Measurements from ENCODE around the gene NLRP1. TPM values are rescaled to one million over a fixed set of nuclear protein-coding genes. Genes with fewer than 3 reads are reported as not detected.

The NLRP1 gene
- total RNA-seq, 1 donor from 2014 or later, result 22.2 TPM

DNA sequence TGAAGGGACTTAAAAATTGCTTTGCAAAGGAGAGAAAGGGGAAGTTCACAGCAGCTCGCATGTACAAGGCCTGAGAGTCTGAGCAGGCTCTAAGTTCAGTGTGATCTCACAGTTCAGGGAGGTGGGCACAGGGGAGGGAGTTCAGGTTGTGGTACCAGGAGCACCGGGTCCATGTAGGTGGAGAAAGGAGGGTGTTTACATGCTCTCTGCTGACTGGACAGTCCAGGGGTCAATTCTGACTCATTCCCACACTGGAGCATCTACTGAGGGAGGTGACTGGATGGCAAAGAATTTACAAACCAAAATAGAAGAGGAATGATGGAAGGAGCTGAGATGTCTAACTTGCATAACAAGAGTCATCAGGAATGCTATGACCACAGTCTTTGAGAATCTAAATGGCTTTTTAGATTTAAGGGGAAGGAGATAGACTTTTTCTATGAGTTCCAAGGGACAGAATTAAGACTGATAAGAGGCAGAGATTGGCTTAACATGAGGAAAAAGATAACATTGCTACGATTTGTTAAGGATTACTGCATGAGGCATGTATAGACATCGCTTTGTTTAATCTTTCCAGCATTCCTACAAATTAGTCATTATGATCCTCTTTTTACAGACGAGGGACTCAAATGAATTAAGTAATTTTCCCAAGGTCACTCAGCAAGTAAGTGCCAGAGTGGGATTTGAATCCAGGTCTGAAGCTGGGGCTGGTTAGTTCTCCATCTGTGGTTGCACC, 68.1 kb downstream of the NLRP1 start:
- DNase-seq (ENCODE audit: low read depth, low spot score), result no peak

GRCh38 chr17:5514976-5515375, 69.3 kb downstream of the NLRP1 start:
- no peak for DNase-seq (ENCODE audit: low read depth, low spot score)

GRCh38 chr17:5513628-5514027, 70.7 kb downstream of the NLRP1 start:
- DNase-seq (ENCODE audit: low read depth, low spot score), result no peak

- DNase-seq (ENCODE audit: low read depth, low spot score), result no peak
These were observed 72.7 kb downstream of the NLRP1 start for GRCh38 chr17:5511401-5512225.

DNA sequence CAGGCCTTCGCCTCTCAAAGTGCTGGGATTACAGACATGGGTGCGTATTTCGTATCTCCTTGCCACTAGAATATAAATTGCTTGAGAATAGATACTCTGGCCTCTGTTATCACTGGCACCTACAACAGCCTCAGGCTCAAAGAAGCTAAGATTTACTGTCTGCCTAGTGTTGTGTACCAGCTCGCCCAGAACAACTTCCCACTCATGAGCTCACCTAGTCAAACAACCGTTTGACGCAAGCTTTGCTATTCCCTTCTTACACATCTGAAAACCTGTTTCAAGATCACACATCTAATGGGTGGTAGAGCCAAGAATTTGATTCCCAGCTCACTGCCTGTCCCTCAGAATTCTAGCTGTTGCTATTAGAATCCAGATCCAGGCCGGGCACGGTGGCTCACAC, 73.5 kb downstream of the NLRP1 start:
- no peak for DNase-seq (ENCODE audit: low read depth, low spot score)

DNA sequence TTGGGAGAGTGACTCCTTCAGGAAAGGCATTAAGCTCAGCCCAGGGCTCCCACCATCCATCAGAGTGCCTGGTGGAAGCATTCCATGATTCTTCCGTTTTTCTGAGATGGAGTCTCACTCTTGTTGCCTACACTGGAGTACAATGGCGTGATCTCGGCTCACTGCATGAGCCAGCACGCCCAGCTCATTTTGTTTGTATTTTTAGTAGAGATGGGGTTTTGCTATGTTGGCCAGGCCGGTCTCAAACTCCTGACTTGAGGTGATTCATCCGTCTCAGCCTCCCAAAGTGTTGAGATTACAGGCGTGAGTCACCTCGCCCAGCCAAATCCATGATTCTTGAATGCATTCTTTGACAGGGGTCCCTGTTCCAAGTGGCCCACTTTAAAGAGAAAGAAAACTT, 74.8 kb downstream of the NLRP1 start:
- DNase-seq (ENCODE audit: low read depth, low spot score), result no peak

- no peak for DNase-seq (ENCODE audit: low read depth, low spot score)
These were observed 75.5 kb downstream of the NLRP1 start for GRCh38 chr17:5508810-5509209.

DNA sequence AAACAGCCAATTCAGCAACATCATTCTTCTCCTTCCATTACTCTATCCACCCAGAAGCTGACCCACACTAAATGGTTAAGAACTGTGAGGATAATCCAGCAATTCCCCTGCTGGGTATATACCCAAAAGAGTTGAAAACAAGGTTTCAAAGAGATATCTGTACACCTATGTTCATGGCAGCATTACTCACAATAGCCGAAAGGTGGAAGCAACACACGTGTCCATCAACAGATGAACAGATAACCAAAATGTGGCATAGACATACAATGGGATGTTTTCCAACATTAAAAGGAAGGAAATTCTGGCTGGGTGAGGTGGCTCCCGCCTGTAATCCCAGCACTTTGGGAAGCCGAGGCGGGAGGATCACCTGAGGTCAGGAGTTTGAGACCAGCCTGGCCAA, 78.0 kb downstream of the NLRP1 start:
- no peak for DNase-seq (ENCODE audit: low read depth, low spot score)

- no peak for DNase-seq (ENCODE audit: low read depth, low spot score)
These were observed 81.8 kb downstream of the NLRP1 start for GRCh38 chr17:5502552-5502951.

DNA sequence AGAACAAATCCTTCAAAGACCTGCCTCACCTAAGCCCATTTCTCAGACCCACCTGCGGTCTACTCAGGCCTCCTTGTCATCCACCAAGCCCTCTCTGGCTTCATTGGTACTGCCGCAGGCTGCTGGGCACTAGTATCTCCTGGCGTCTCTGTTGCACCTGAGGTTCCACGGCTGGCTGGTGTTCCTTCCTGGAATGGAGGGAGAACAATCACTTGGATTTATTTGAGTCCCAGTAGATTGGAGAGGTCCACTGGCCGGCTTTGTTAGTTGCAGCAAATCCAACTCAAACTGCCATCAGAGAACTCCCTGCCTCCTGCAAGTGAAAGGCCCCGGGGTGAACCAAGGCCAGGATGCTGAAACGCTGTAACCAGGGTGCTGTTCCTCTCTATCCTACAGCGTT, 82.6 kb downstream of the NLRP1 start:
- DNase-seq (ENCODE audit: low read depth, low spot score), result no peak

- peak; percentile 24 for DNase-seq (ENCODE audit: low read depth, low spot score)
These were observed 83.5 kb downstream of the NLRP1 start for GRCh38 chr17:5500589-5501391.

- DNase-seq (ENCODE audit: low read depth, low spot score), result no peak
These were observed 84.1 kb downstream of the NLRP1 start for GRCh38 chr17:5500247-5500588.

DNA sequence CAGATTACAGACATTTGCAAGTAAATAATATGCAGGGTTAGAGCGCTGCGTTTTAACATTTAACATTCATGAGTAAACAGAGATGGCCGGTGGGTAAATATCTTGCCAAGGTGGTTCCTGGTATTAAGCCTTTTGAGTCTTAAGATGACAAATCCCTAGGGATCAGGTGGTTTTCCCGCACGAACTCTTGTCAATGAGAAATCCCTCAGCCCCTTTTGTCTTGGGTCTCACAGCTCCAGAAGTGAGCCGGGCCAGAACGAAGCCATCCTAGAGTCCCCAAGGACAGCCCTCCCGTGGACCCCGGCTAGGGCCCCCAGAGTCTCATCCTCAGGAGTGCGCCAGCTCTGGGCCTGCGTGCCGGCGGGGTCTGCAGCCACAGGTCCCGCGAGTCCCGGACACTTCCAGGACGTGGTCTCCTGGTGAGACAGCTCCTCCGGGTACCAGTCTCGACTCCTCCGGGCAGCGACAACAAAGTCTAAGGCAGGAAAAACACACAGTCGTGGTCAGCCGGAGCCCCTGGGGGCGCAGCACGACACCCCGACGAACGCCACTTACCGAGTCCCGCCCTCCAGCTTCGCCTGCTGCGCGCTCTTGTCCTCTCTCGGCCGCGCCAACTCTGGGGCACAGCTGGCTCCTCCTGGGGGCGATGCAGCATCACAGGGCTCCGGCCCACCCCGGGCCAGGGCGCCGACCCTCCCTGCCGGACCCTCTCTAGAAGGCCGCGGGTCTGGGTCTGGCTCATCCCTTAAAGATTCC, 84.7 kb downstream of the NLRP1 start:
- no peak for DNase-seq (ENCODE audit: low read depth, low spot score)

DNA sequence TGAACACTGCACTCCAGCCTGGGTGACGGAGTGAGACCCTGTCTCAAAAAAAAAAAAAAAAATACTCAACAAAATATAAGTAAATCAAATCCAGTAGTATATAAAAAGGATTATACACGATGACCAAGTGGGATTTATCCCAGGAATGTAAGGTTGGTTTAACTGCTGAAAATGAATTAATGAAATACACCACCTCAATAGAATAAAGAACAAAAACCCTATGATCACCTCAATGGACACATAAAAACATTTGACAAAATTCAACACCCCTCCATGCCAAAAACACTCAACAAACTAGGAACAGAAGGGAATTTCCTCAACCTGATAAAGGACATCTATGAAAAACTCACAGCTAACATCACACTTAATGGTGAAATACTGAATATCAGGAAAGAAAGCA, 91.3 kb downstream of the NLRP1 start:
- DNase-seq (ENCODE audit: low read depth, low spot score), result no peak

DNA sequence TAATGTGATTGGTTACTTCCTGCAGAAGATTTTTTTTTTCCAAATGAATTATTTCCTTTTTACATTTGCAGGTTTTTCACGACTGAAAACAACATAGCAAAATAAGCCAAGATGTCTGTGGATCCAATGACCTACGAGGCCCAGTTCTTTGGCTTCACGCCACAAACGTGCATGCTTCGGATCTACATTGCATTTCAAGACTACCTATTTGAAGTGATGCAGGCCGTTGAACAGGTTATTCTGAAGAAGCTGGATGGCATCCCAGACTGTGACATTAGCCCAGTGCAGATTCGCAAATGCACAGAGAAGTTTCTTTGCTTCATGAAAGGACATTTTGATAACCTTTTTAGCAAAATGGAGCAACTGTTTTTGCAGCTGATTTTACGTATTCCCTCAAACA, 95.6 kb downstream of the NLRP1 start:
- DNase-seq (ENCODE audit: low read depth, low spot score), result no peak

DNA sequence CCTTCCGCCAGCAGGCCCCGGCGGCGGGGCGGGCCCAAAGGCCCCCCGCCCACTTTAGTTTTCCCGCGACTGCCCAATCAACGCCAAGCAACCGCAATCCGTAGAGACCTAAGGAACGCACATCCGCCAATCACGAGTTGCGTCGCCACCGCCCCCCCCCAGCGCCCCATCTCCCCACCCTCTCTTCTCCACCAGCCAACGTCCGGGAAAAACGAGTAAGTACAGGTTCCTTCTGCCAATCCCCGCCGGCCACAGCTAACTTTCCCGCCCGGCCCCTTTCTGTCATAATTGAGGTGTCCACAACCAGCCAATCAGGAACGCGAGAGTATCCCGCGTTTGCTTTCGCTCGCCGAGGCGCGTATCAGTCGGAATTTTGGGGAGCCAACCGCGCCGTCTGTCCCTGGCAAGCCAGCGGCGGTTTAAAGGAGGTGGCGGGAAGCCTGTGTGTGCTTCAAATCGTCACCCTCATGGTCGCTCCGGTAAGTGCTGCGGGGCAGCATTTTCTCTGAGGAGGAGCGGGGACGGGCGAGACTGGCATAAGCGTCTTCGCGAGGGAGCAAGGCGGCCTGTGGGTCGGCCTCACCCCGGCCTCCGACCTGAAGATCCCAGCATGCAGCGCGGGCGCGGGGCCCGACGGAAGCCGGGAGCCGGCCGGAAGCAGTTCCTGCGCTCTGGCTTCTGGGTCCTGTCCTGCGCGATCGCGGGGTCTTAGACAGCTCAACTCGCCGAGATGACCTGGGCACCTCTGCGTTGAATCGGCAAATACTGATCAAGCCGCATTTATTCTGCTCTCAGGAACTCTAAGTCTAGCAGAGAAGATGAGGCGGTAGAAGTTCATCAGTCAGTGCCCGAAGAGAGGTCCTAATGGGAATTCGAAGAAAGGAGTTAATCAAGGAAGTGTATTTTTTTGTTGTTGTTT, 97.8 kb downstream of the NLRP1 start, which contains the start of gene MIS12:
TSS of gene MIS12 (plus strand) at position 361 of the 919 bp plus-strand sequence. CDS start 2,297 bp downstream, outside the sequence.
- DNase-seq (ENCODE audit: low read depth, low spot score), result peak; percentile 98

DNA sequence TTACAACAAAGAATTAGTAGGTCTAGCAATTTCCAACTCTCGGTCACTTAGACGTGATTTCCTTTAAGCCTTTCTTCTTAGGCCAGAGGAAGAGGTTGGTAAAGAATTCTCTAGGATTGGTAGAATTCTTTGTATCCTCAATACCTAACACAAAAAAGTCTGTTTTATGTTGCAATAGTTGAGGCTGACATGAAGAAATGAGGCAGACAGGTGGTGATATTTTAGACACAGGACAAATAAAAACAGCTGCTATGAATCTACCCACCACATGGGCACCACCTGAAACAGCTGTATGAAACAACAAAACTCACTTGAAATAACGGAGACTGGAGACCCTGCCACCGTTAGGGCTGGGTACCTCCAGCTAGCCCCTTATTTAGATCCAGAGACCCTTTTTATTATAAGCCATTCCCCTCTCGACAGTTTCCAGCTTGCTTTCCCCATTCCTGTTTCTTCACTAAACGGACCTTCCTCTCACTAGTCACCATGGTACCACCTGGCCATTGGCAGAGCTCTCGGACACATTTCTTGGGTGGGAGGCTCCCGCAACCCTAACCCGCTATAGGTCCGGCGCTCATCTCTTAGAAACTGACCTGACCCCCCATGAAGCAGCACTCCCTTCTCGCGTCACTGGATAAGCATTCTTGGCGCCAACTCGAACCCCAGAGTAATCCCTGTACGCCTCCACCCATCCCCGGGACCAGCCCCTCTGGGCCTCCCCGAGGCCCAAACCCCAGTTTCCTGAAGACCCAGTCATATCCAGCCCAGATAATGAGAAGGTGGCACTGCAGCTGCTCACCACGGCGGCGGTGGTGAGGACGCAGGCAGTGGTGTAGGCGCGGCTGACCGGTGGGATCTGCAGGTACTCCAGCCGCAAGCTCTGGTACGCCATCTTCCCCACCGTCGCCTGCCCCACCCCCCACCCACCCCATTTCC, 98.8 kb downstream of the NLRP1 start, which contains the start of gene DERL2:
TSS of gene DERL2 (minus strand) at position 909 of the 936 bp plus-strand sequence. CDS start at position 892, 17 bp downstream.
- DNase-seq (ENCODE audit: low read depth, low spot score), result no peak

DNA sequence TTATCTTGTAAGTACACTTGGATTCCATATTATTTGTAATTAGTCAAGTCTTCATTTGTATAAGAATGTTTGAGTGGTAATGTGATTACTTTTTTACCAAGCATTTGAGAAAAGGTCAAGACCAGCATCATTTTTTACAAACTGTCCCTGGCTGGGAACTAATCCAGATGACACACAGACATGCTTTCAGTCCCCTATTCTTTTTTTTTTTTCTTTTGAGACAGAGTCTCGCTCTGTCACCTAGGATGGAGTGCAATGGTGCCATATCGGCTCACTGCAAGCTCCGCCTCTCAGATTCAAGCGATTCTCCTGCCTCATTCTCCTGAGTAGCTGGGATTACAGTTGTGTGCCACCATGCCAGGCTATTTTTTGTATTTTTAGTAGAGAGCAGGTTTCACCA, 102.9 kb downstream of the NLRP1 start:
- DNase-seq (ENCODE audit: low read depth, low spot score), result no peak

DNA sequence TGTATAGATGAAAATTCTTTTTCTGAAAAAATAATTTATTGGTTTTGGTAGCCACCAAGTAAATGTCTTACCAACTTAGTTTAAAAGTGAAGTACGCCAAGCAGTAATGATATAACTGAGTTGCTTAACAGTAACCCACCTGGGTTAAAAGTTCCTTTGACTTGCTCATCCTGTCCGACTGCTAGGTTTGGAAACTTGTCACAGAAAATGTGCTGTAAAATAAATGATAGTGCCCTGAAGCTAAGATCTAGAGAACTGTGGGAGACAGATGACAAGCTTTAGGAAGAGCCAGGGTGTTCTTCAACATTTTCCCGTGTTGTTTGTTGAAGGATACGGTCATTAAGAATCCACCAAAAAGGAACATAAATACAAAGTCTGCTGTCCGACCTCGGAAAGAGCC, 103.3 kb downstream of the NLRP1 start:
- DNase-seq (ENCODE audit: low read depth, low spot score), result no peak
